NB4 (cell line): ENCODE data around the gene E2F6.

Experiments
- MYC ChIP-seq: IDR thresholded peaks from 2 replicates; pipeline ENCODE4 v1.6.1; 2011; ENCODE audit warnings: low read depth, low read length
- POLR2A ChIP-seq: IDR thresholded peaks from 2 replicates; pipeline ENCODE4 v1.6.1; 2011; ENCODE audit warnings: mild to moderate bottlenecking; ENCODE audit not compliant: insufficient read length; ENCODE audit errors: extremely low read depth
- TF ChIP-seq, protein P1 (sequence below): IDR thresholded peaks from one replicate; pipeline ENCODE4 v1.5.1; 2012; ENCODE audit warnings: low read depth, low read length
- TF ChIP-seq, protein P2 (sequence below): IDR thresholded peaks from 2 replicates; pipeline ENCODE4 v1.6.1; 2011; ENCODE audit warnings: low read depth, low read length

DNA sequence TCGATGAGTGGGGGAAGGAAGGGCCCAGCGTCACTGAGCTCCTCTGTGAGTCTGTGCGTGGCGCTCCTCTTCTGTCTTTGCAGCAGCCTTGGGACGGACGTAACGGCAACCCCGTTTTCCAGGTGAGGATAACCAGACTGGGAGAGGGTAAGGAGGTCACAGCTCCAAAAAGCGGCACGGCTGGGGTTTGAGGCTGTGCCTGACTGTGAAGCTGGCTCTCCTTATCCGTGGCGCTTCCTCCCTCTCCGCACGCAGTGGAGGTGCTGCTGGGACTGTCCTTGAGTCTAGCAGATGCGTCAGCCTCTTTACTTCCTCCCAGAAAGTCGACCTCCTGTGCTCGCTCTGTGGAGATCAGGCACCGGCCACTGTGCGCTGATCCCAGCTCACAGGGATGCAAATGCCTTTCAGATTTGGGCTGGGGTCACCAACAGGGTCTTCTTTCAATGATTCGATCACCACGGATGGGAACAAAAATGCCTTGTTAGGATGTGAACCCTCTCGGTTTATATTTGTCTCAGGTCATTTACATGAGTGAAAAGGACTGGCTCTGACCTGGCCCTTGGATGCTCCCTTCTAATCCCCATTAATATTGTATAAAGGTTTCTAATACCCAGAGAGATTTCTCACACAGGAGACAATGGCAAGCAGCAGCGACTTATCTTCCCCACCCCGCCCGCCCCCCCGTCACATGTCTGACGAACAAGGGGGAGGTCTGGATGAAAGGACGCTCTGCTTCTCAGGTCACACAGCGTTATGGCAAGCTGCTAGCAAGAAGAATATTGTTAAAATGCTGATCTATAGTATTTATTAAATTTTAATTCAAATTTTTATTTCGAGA, 30.1 kb upstream of the E2F6 start:
- no peak for TF ChIP-seq MYC
- TF ChIP-seq POLR2A, result no peak
- TF ChIP-seq, protein P1, sequence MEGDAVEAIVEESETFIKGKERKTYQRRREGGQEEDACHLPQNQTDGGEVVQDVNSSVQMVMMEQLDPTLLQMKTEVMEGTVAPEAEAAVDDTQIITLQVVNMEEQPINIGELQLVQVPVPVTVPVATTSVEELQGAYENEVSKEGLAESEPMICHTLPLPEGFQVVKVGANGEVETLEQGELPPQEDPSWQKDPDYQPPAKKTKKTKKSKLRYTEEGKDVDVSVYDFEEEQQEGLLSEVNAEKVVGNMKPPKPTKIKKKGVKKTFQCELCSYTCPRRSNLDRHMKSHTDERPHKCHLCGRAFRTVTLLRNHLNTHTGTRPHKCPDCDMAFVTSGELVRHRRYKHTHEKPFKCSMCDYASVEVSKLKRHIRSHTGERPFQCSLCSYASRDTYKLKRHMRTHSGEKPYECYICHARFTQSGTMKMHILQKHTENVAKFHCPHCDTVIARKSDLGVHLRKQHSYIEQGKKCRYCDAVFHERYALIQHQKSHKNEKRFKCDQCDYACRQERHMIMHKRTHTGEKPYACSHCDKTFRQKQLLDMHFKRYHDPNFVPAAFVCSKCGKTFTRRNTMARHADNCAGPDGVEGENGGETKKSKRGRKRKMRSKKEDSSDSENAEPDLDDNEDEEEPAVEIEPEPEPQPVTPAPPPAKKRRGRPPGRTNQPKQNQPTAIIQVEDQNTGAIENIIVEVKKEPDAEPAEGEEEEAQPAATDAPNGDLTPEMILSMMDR, result no peak
- TF ChIP-seq, protein P2, sequence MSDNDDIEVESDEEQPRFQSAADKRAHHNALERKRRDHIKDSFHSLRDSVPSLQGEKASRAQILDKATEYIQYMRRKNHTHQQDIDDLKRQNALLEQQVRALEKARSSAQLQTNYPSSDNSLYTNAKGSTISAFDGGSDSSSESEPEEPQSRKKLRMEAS, result no peak
